HEK293T (cell line): Measurements from ENCODE around the gene GSTM4.

Experiments
- ELF4 ChIP-seq: fragments of 450-650 bp; IDR thresholded peaks from 2 replicates; pipeline ENCODE4 v1.6.1; 2017; ENCODE audit warnings: antibody characterized with exemption
- FOXM1 ChIP-seq: fragments of 450-650 bp; IDR thresholded peaks from 2 replicates; pipeline ENCODE4 v1.6.1; 2017; ENCODE audit warnings: mild to moderate bottlenecking, borderline replicate concordance
- LEF1 ChIP-seq: fragments of 450-650 bp; IDR thresholded peaks from 2 replicates; pipeline ENCODE4 v1.6.1; 2017; ENCODE audit warnings: mild to moderate bottlenecking, borderline replicate concordance
- NFRKB ChIP-seq: fragments of 450-650 bp; IDR thresholded peaks from 2 replicates; pipeline ENCODE4 v1.6.1; 2016; ENCODE audit warnings: mild to moderate bottlenecking, moderate library complexity
- SP1 ChIP-seq: fragments of 450-650 bp; IDR thresholded peaks from 2 replicates; pipeline ENCODE4 v1.6.1; 2017
- TARDBP ChIP-seq: fragments of 450-650 bp; IDR thresholded peaks from 2 replicates; pipeline ENCODE4 v1.6.1; 2016
- ZNF384 ChIP-seq: fragments of 450-650 bp; IDR thresholded peaks from 2 replicates; pipeline ENCODE4 v1.6.1; 2016

- TF ChIP-seq ELF4 (no peak), NFRKB (no peak), SP1 (no peak), FOXM1 (no peak), ZNF384 (no peak), TARDBP (no peak), LEF1 (no peak)
These were observed 24.9 kb upstream of the GSTM4 start for GRCh38 chr1:109630898-109631512.
